ENCODE measurements around the gene BAHCC1. TPM values are rescaled to one million over a fixed set of nuclear protein-coding genes. Genes with fewer than 3 reads are reported as not detected.

The BAHCC1 gene
- polyA plus RNA-seq, 3 donors = 5.6 to 14.4 (median 12.9) TPM

DNA sequence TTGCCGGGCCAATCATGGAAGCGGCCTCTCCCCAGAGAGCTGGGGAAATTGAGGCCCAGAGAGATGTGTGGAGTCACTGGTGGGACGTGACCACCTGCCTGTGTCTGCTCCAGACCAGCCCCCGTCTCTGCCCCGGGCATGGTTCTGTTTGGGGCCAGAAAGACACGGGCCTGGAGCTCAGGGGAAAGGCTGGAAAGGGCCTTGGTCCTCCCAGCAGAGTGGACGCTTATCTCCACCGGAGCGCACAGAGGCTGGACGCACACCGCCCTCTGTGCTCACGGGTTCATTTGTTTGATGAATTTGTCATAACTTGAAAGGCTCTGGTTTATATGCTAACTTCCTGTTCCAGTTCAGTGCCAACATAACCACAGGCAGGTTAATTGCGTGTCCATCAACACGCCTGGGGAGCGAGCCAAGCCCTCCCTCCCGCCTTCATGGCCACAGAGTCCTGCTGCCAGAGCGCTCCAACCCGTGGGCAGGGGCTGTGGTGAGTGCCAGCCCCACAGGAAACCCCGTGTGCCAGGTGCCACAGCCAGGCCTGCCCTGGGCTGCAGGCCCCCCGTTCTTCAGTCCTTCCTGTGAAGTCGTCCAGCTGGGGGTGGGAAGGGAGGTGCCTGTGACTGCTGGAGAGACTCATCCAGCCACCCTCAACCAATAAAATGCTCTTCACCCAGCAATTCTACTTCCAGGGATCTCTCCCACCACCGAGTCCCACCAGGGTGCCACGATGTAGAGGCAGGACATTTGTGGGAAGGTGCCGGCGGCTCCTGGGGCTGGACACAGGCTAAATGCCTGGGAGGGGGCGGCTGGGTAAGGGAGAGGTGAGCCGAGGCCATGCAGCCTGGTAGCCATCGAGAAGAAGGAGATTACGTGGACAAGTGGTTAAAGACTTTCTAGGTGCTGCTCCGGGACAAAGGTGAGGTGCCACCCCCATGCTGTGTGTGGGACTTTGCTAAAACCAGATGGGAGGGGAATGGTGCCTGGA is 29.4 kb upstream of the BAHCC1 start:
- 22 to 34% (median 22%) methylated on average over 30 of the region's 30 CpGs for WGBS, 3 donors
- no peak overlapping the region for H3K27ac ChIP-seq (ENCODE audit: low read depth, low read length)

DNA sequence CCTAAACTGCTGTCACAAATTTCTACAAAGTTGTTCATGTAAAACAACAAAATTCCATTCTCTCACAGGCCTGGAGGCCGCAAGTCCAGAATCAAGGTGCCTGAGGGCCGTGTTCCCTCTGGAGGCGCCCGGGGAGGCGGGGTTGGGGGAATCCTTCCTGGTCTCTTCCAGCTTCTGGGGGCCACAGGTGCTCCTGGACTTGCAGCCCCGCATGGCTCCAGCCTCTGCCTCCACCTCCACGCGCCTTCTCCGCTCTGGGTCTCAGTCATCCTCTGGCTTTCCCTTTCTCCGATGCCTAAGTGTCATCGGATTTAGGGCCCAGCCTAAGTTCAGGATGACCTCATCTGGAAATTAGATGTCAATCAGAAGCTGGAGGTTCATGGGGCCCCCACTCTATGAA is 28.6 kb upstream of the BAHCC1 start:
- 93 to 97% (median 94%) methylated on average over 11 of the region's 11 CpGs for WGBS, 3 donors
- no peak overlapping the region for H3K27ac ChIP-seq (ENCODE audit: low read depth, low read length)

DNA sequence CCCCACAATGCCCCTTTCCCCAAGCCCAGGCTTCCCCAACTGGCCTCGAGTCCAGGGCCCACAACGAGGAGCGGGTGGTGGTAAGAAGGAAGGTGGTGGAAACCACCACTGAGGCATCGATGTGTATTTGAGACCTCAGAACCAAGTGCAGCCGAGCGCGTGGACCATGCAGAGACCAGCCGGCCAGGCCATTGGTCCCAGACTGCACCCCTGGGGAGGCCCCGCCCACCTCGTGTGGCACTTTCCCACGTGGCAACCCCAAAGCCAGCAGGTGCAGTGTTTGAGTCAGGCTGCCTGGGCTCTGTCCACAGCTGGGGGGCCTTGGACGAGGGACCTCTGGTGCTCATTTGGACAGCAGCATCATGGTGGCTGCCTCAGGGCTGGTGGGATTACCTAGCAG is 28.1 kb upstream of the BAHCC1 start:
- 89 to 93% (median 90%) methylated on average over 12 of the region's 12 CpGs for WGBS, 3 donors

DNA sequence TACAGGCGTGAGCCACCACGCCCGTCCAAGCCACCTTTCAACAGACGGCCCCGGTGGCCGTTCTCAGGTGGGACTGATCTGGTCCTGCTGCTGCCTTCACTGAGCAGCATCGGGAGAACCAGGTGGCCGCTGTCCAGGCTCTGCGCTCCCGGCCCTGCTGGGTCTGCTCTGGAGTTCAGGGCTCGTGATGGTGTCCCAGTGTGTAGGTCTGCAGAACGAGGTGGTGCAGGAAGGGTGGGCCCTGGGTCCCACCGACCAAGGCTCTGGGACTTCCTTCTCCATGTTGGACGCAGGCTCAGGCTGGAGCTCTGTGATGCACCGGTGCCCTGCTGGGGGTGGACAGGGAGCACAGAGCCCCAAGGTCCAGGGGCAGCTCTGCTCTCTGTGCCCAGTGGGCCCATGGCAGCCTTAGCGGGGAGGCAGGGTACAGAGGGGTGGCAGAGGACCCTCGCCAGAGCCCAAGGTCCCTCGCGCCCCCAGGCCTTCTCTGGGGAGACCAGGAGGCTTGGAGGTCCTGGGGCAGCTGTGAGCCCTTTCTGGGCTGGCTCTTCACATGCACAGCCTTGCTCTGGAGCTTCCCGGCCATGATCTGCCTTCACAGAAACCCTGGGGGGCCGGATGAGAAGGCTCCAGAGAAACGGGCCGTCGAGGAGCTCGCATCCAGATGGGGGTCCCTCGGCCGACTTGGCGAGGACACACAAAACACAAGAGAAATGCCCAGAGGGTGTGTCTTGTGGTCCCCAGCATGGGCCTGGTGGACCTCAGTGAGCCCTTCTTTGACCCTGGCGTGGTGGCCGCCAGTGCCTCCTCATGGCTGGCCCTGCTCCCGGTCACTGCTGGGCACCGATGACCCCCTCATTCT is 26.9 kb upstream of the BAHCC1 start:
- WGBS, 3 donors = 89 to 92% (median 90%) methylated on average over 31 to 32 of the region's 32 CpGs
- H3K27ac ChIP-seq (ENCODE audit: low read depth, low read length) = no peak overlapping the region

More for the DNA sequence above, 28.1 kb upstream of the BAHCC1 start:
- H3K27ac ChIP-seq (ENCODE audit: low read depth, low read length) = no peak overlapping the region

DNA sequence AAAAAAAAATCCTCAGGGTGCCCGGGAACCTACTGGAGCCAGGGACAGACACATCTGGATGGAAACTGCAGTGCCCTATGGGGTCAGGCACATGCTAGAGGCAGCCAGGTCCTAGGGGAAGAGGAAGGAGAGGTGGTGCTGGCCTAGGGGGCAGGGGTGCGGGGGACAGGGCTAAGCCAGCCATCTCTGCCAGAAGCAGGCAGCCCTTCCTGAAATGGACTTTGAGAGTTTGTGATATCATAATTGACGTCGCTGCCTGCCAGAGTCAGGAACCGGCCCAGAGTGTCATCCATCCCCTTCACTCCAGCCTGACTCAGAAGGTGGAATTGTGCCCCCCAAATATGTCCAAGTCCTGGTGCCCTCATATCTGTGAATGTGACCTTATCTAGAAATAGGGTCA is 25.0 kb upstream of the BAHCC1 start:
- 83 to 88% (median 85%) methylated on average over 5 of the region's 5 CpGs for WGBS, 3 donors
- no peak overlapping the region for H3K27ac ChIP-seq (ENCODE audit: low read depth, low read length)

DNA sequence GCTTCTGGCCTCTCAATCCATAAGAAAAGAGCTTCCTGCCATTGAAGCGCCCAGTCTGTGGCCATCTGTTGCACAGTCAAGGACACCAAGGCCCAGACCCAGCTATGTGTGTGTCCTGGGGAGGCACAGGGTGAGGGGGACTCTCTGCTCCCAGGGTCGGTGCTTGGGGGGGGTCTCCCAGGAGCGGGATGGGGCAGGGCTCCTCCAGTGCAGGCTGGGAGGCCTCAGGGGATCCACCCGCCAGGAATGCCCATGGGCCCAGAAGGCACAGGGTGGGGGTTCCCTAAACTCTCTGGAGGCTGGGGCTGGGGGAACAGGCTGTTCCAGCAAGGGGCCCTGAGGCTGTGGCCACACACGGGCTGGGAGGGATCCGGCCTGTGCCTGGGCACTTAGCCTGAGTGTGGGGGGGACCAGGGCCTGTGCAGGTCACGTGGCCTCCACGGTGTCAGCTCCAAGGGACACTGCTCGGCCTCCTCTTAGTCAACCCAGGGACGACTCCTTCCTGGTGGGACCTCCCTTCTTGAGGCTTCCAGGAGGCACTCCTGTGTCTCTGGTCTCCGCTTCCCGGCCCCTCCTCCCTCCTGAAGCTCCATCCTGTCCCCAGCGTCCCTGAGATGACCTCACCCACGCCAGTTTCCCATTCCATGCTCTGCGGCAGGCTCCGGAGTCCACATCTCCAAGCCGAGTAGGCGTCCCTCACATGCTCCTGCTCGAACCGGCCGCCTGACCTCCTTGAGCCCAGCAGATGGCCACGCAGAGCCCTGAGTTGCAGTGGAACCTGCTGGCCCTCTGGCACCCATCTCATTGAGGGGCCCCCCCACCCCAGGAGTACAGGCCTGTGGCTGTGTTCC is 23.1 kb upstream of the BAHCC1 start:
- 49 to 71% (median 59%) methylated on average over 21 to 22 of the region's 22 CpGs for WGBS, 3 donors

DNA sequence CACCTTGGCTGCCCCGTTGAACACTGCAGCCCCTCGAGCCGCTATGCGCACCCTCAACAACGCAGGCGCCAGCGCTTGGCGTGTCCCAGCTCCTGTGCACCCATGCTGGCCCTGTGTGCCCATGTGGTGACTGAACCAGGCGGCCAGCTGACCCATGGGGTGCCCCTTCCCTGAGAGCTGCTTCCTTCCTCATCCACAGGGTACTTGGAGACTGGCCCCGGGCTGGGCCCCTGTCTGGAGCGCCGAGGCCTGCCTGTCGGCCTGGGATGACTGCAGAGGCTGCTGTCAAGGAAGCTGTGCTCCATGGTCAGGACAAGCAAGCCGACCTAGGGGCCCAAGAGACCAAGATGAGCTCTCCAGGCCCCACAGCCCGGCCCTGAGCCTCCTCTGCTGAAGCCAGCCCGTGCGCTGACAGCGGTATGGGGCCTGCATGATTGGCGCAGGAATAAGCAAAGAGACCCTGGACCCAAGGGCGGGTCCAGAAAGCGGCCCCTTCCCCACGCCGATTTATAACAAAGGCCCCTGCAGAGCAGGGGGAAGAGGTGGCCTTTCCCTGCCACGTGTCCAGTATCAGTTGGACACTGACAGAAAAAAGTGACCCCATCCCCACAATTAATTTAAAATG is 21.6 kb upstream of the BAHCC1 start:
- WGBS, 3 donors = 84 to 87% (median 85%) methylated on average over 24 of the region's 24 CpGs
- no peak overlapping the region for H3K27ac ChIP-seq (ENCODE audit: low read depth, low read length)

More for the DNA sequence above, 23.1 kb upstream of the BAHCC1 start:
- H3K27ac ChIP-seq (ENCODE audit: low read depth, low read length) = no peak overlapping the region

DNA sequence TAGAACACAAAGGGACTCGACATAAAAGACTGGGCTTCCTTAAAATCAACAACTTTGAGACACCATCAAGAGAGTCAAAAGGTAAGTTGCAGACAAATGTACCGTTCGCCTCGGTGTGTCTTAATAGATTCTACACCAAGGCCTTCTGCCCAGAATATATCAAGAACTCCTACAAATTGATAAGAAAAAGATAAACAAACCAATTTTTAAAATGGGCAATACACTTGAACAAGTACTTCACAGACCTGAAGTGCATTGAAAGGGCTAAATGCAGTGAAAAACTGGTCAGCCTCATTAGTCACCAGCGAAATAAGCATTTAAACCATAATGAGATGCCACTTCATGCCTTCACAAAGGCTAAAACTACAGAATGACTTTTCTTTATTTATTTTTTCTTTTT is 20.4 kb upstream of the BAHCC1 start:
- WGBS, 3 donors = 92 to 99% (median 94%) methylated on average over 5 of the region's 5 CpGs
- H3K27ac ChIP-seq (ENCODE audit: low read depth, low read length) = no peak overlapping the region

DNA sequence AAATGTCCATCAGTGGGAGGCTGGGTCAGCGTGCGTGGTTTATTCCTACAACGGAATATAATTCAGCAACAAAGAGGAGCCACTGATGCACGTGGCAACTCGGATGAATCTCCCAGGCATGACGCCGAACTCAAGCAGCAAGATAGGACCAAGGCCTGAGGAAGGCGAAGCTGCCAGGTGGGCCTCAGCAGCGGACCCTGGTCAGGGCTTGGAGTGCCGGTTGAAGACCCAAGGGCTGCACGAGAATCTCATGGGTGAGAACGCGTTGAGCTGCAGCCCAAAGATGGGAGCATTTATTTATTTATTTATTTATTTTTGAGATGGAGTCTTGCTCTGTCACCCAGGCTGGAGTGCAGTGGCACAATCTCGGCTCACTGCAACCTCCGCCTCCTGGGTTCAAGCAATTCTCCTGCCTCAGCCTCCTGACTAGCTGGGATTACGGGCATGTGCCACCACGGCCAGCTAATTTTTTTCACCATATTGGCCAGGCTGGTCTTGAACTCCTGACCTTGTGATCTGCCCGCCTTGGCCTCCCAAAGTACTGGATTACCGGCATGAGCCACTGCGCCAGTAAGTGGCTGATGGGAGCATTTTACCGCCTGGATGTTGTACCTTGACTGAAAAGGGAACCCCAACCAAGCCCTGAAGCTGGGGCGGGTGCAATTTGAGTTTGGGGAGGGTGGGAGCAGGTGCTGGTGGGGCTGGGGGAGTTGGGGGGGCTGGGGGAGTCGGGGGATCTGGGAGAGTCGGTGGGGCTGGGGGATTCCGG is 18.1 kb upstream of the BAHCC1 start:
- no peak overlapping the region for H3K27ac ChIP-seq (ENCODE audit: low read depth, low read length)
- 92 to 94% (median 93%) methylated on average over 23 to 25 of the region's 25 CpGs for WGBS, 3 donors

DNA sequence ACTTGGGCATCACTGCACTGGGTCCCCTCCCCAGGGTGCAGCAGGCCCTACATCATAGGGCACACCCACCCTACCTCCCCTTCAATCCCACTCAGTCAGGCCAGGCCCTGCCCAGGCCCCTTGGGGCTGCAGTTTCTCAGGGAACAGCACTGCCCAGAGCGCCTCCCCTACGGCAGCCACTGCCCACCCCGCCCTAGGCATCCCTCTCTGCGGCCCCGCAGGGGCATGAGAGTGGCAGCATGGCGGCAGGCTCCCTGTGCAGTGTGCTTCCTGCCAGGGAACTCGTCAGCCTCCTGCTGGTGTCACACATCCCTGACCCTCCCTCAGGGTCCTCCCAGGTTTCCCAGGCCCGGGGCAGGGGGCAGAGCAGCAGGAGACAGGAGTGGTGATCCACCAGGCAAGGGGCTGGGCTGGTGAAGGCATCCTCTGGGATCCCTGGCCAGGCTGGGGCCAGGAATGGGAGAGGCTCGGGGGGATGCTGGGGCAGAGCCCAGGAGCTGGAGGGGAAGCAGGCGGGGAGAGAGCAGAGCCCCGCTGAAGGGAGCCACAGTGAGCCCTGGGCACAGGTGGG is 16.2 kb upstream of the BAHCC1 start:
- WGBS, 3 donors = 82 to 91% (median 83%) methylated on average over 10 to 11 of the region's 11 CpGs
- no peak overlapping the region for H3K27ac ChIP-seq (ENCODE audit: low read depth, low read length)

DNA sequence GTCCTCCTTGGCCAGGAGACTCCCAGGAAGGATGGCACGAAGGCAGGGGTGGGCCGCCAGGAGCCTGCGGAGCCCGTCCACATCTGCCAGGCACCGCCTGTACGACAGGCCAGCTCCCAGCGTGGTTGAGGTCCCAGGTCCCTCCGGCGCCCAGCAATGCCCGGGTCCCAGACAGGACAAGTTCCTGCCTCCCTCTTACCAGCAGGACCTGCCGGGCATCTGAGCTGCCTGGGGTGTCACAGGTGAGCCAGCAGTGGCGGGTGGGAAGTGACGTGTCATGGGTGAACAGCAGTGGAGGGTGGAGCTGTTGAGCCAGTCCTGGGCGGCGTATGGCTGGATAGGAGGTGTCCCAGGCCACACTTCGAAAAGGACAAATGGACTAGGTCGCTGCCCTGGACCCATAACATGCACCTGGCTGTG is 15.7 kb upstream of the BAHCC1 start:
- WGBS, 3 donors = 72 to 82% (median 79%) methylated on average over 14 to 17 of the region's 17 CpGs
- no peak overlapping the region for H3K27ac ChIP-seq (ENCODE audit: low read depth, low read length)

DNA sequence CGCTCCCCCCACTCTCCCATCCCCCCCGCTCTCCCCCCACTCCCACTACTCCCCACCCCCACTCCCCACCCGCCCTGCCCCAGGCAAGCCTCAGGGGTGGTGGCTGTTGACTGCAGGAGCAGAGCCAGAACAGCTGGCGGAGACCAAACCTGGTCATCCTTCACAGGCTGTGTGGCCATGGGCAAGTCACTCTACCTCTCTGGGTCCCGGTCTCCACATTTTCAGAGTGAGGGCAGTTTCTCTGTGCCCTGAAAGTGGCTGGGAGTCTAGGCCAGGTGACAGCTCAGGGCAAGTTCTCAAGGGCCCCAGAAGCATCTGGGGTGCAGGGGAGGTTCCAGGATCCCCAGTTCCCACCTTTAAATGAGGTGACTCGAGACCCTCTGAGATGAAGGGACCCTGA is 15.1 kb upstream of the BAHCC1 start:
- 72 to 90% (median 84%) methylated on average over 3 to 5 of the region's 6 CpGs for WGBS, 3 donors
- H3K27ac ChIP-seq (ENCODE audit: low read depth, low read length) = no peak overlapping the region

DNA sequence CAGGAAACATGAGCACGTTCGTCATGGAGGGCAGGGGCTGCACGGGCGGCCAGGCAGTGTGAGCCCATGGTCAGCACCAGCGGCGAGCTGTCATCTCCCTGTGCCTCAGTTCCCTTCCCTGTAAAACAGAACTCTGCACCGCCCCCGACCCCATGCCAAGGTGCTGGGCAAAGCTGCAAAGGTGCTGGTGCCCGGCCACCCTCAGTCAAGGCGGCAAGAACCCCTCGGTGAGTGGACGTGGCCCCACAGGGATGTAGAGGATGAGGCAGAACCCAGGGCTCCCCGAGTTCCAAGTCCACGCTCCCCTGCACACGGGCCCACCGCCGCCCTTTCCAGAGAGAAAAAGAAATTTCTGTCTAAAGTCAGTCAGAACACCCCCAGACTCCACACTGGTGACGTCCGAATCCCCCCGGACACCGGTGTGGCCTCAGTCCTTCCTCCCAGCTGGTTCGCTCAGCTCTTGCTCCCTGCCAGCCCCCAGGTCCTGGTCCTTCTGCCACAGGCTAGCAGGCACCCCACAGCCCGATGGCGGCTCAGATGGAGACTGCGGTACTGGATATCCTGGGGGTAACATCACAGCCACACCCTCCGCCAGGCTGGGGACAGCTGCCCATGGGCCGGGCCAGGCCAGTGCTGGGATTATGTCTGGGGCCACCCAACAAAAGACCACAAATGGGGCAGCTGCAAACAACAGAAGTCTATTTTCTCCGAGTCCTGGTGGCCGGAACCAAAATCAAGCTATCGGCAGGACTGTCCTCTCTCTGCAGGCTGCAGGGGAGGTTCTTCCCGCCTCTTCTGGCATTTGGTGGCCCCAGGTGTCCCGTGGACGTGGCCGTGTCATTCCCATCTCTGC is 14.4 kb upstream of the BAHCC1 start:
- WGBS, 3 donors = 87 to 89% (median 87%) methylated on average over 30 to 34 of the region's 34 CpGs
- H3K27ac ChIP-seq (ENCODE audit: low read depth, low read length) = no peak overlapping the region

DNA sequence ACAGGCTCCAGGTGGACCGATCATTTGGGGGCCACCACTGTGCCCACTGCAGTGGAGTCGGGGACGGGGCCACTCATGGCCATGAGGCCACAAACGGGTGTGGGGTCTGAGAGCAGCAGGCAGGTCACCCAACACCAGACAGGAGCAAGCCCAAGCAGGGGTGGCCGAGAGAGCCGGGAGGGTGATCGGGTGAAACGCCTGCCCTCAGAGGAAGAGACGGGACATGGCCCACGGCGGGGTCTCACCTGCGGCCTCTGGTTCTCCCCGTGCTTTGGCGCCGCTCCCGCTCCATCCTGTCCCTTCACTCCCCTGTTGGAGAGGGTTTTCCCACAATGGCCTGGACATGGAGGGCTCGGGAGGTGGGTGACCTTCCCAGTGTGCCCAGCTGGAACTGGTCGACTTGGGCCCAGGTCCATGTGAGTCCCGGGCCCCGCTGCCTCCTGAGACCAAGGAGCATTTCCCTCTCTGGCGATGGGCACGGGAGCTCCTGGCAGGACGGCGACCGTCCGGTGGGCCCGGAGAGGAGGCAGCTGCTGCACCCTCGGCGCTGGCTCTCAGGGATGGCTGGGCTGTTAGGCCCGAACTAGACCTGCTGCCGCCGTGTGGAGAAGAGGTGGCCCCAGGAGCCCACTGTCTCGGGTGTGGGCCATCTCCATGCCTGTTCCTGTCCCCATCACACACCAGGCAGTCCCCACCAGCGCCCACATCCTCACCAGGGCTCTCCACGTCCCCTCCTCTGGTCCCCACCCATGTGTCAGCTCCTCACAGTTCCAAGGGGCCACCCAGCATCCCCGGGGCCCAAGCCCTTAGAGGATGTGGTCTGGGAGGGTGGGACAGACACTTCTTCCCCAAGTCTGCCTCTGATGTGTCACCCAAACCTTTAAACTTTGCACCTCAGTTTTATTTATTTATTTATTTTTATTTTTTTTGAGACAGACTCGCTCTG is 13.4 kb upstream of the BAHCC1 start:
- WGBS, 3 donors = 87 to 93% (median 89%) methylated on average over 31 to 37 of the region's 37 CpGs

DNA sequence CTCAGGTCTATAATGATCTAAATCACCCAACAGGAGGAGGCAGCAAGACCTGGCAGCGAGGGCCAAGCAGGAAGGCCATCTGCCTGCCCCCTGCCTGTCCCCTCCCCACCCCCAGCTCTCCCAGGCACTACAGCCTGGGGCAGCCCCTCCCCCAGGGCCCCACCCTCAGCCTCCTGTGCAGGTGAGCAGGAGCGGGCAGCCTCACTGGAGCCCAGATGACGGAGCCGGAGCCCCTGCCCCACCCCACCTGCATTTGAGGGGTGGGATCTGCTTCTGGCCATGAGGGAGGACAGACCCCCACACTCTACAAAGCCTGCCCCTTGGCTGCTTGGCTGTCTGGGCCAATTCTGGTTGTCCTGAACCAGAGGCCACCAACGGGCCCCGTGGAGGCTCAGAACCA is 12.4 kb upstream of the BAHCC1 start:
- WGBS, 3 donors = 89 to 95% (median 93%) methylated on average over 5 to 6 of the region's 6 CpGs
- no peak overlapping the region for H3K27ac ChIP-seq (ENCODE audit: low read depth, low read length)

More for the DNA sequence above, 13.4 kb upstream of the BAHCC1 start:
- H3K27ac ChIP-seq (ENCODE audit: low read depth, low read length) = no peak overlapping the region
